ENCODE data around the gene CCDC33.
"Not testable (repeated sequence)": the region's sequence is repeated elsewhere in the genome, so short reads cannot be mapped to it uniquely, and the experiment has no call there.

The CCDC33 gene

GRCh38 chr15:74359376-74359775 lies 123.2 kb downstream of the CCDC33 start:
- not testable (repeated sequence) for DNase-seq (ENCODE audit: low read depth in 2 of 2)

- DNase-seq (ENCODE audit: low read depth in 2 of 2): not testable (repeated sequence)
Measured at GRCh38 chr15:74360855-74361254, 124.7 kb downstream of the CCDC33 start.

GRCh38 chr15:74362482-74362881 lies 126.4 kb downstream of the CCDC33 start:
- no peak for DNase-seq (ENCODE audit: low read depth in 2 of 2)

DNA sequence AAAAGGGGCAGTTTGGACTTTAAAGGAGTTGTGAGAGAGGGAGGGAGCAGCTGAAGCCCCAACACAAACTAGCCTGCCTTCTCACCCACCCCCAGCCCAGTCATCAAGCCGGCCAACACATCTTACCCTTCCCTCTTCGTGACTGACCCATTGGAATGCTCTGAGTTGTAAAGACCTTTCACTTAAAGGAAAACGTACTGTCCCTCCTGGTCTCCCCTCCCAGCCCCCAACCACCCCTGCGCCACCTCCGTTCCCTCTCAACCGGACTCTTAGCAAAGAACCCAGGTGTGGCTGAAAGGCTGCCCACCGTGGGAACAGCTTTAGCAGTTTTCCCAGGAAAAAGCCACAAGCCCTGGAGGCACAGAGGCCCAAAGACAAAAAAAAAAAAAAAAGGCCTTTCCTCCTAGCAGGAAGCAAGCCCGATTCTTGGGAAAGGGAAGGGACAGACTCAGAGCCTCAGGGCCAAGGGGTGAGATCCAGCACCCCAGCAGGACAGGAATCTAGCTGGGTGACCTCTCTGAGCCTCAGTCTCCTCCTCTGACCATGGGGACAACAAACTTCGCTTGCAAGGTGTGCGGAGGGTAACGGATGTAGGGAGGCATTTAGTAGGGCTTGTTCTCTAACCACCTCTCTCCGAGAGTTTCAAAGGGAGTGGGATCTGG lies 128.9 kb downstream of the CCDC33 start:
- no peak for DNase-seq (ENCODE audit: low read depth in 2 of 2)

DNA sequence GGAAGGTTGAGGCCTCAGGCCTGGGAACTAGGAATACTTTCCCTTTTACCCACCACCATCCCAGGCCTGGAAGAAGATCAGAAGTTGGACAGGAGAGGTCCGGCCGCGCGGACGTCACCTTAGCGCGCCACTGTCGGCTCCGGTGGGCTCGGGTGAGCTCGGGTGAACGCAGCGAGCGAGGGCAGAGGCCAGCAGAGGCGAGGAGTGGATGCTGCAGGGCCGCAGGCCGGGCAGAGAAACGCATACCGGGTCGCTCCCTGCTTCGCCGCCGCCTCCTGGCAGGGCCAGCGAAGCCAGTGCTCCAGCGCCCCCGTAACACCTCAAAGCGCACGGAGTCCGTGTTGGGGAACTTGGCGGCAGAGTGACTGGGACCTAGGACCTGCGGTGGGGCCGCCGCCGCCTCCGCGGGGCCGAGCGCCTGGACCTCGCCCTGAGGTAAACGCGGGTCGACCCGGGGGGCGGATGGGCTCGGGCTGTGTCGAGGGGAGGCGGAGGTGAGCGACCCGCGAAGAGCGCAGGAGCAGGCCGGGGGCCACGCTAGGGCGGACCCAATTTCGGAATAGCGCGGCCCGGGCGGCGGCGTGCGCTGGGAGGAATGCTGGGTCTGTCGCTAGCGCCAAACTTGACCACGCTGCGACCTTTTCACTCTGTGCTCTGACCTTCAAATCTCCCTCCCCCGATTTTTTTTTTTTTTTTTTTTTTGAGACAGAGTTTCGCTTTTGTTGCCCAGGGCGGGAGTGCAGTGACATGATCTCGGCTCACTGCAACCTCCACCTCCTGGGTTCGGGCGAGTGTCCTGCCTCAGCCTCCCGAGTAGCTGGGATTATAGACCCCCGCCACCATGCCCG lies 129.7 kb downstream of the CCDC33 start:
- DNase-seq (ENCODE audit: low read depth in 2 of 2): no peak

GRCh38 chr15:74367296-74367854 lies 131.2 kb downstream of the CCDC33 start, which contains the start of gene CYP11A1:
Gene CYP11A1, minus strand, starts transcription at chr15:74367646. Its CDS starts 61 bp downstream, at chr15:74367585.
- no peak for DNase-seq (ENCODE audit: low read depth in 2 of 2)

DNA sequence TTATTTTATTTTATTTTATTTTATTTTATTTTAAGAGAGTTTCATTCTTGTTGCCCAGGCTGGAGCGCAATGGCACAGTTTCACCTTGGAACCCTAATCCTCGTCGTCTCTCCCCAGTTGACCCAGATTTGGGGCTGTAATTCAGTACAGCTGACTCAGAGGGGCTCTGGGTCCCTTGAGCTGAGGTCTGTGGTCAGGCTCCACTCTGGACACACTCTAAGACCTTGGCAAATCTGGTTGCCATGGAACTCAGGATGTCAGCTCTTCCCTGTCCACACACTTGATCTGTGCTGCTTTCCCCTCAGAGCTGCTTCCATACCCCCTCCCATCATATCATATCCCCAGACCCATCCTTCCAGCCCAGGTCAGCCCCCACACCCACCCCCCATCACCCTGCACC lies 132.0 kb downstream of the CCDC33 start:
- DNase-seq (ENCODE audit: low read depth in 2 of 2): no peak

DNA sequence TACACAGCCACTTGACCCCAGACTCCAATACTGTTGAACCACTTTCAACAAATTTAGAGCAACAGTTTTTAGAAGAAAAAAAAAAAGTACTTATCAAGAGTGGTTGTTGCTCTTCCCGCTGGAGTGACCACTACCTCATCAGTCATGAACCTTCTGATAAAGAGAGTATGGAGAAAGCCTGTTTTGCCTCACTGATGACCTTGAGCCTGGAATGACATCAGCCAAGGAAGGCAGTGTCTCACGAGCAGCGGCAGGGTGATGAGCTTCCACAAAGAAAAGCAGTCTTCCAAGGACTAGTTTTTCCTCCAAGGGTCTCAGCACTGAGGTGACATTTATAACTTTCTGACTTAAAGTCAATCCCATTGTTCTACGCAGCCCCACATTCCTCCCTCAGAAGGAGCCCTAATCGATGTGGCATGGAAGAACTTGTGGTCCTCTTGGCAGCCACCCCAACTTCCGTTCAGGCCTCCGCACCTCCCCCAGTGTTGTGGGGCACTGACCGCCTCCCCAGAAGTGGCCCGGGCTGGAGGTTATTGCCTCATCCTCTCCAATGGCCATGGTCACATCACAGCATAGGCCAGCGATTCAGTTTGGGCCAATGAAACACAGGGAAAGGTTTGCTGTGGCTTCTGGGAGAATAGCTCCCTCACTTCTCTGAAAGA lies 133.1 kb downstream of the CCDC33 start:
- no peak for DNase-seq (ENCODE audit: low read depth in 2 of 2)

GRCh38 chr15:74369756-74370155 lies 133.6 kb downstream of the CCDC33 start:
- DNase-seq (ENCODE audit: low read depth in 2 of 2): no peak

GRCh38 chr15:74370471-74370870 lies 134.3 kb downstream of the CCDC33 start:
- no peak for DNase-seq (ENCODE audit: low read depth in 2 of 2)

GRCh38 chr15:74373056-74373650 lies 137.0 kb downstream of the CCDC33 start:
- DNase-seq (ENCODE audit: low read depth in 2 of 2): no peak

- peak; percentile 91 to 97 for DNase-seq (ENCODE audit: low read depth in 2 of 2)
Measured at GRCh38 chr15:74373731-74374647, 137.9 kb downstream of the CCDC33 start.

DNA sequence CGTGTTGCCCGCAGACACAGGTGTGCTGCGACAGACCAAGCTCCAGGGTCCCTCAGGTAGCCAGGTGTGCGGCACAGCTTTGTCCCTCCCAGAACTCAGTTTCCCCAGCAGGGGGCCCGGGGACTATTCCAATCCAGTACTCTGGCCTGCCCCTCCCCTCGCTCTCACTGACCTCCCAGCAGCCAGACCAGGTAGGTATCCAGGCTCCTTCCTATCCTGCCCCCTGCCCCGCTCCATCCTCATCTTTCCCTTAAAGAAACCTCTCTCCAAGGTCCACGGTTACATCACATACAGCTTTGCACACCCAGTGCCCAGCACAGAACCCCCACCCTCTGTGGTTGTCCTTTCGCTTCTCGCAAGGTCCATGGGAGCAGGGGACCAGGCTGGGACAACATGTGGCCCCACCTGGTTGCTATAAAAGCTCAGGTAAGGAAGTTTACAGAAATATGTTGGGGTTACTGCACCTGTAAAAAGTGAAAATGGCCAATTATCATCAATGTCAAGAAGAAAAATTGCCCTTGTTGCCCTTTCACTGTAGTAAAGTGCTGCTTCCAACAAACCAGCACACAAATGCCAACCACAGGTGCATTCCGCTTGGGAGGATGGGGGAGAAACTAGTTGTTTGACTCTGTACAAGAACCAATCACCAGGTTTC lies 138.6 kb downstream of the CCDC33 start:
- DNase-seq (ENCODE audit: low read depth in 2 of 2): no peak

GRCh38 chr15:74375303-74375693 lies 139.2 kb downstream of the CCDC33 start:
- peak; percentile 85 to 86 for DNase-seq (ENCODE audit: low read depth in 2 of 2)

DNA sequence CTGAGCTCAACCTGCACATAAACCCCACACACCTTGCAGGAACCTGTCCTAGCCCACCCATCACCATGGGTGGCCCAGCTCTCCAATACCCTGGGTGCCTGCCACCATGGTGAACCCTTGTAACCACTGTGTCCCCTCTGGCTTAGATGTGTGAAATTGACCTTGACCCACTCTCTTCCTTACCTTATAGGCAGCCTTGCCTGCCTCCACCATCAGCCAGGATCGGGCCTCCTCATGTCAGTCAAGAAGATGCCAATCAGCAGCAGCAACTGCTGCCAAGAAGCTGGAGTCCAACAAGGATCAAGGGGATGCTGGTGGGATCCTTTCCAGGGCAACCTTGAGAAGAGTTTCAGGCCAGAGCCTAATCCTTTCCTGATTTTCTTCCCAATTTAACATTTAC lies 140.1 kb downstream of the CCDC33 start:
- no peak for DNase-seq (ENCODE audit: low read depth in 2 of 2)

- DNase-seq (ENCODE audit: low read depth in 2 of 2): no peak
Measured at GRCh38 chr15:74376825-74377581, 140.9 kb downstream of the CCDC33 start.

- no peak for DNase-seq (ENCODE audit: low read depth in 2 of 2)
Measured at GRCh38 chr15:74377831-74378766, 142.0 kb downstream of the CCDC33 start.

GRCh38 chr15:74378848-74379247 lies 142.7 kb downstream of the CCDC33 start:
- DNase-seq (ENCODE audit: low read depth in 2 of 2): peak in 1 of 2 donors; percentile 69

Data from activated CD4-positive, alpha-beta T cell treated with anti-CD3 and anti-CD28 coated beads for 24 hours (primary cell).